Adrenal gland (tissue), 5 donors: ENCODE data around the gene RBKS.

Experiments
- CTCF ChIP-seq, 6 experiments: fragments of 450-650 bp in 4 of 6; fragments of 200-600 bp in 2 of 6; sonication (generic) in 1 of 6; IDR thresholded peaks; 1 replicate in 5 of 6; 2 replicates in 1 of 6; pipeline versions ENCODE4 v1.5.1 to v1.8.0; 2016 to 2021; ENCODE audit warnings: antibody characterized with exemption in 6 of 6, mild to moderate bottlenecking in 2 of 6, moderate library complexity in 1 of 6
- POLR2A ChIP-seq, 2 donors: fragments of 450-650 bp; IDR thresholded peaks; one replicate each; pipeline ENCODE4 v1.6.1; 2017; ENCODE audit warnings: antibody characterized with exemption in 2 of 2, mild to moderate bottlenecking in 2 of 2, moderate library complexity in 1 of 2
- donor health status: DM: no; HTN: no; CAD: no.

GRCh38 chr2:27814758-27815157 is 75.4 kb downstream of the RBKS start:
- no peak for TF ChIP-seq CTCF (IDR thresholded peaks at IDR 0.05)
- TF ChIP-seq POLR2A (IDR thresholded peaks at IDR 0.05), result no peak
